HEK293 (cell line): ENCODE measurements around the gene RFX4.
A peak's percentile ranks its signal among the peaks of the same experiment; 100 is the strongest.

ENCODE experiments used
- CTCF ChIA-PET: fragments of 350-600 bp; formaldehyde crosslinking; extraction: SDS; loops from one replicate; lab custom pipeline; 2021; ENCODE audit warnings: antibody characterized with exemption; lab: Yijun Ruan, JAX
- POLR2A ChIA-PET: fragments of 300-600 bp; formaldehyde crosslinking; extraction: SDS; loops from one replicate; lab custom pipeline; 2020; ENCODE audit warnings: antibody characterized with exemption, inconsistent platforms; lab: Yijun Ruan, JAX
- H3K27ac ChIP-seq: fragments of 200-500 bp; sonication (Bioruptor generic); 2 replicates; pipeline ENCODE4 v1.5.1; 2014; ENCODE audit warnings: low read depth, low read length, control low read depth, inconsistent platforms; ENCODE audit errors: extremely low read depth
- H3K36me3 ChIP-seq, 2 experiments: fragments of 200-500 bp in 1 of 2; sonication (Bioruptor generic) in 1 of 2; 1 replicate in 1 of 2; 2 replicates in 1 of 2; pipeline ENCODE4 v1.5.1; 2014 to 2017; ENCODE audit warnings: inconsistent platforms in 2 of 2, low read length in 2 of 2; ENCODE audit not compliant: control insufficient read depth in 2 of 2, insufficient read depth in 1 of 2
- H3K4me1 ChIP-seq: fragments of 200-500 bp; sonication (Bioruptor generic); 2 replicates; pipeline ENCODE4 v1.5.1; 2014; ENCODE audit warnings: mild to moderate bottlenecking, low read length, inconsistent platforms; ENCODE audit not compliant: control insufficient read depth, insufficient read depth
- H3K4me3 ChIP-seq: 2 replicates; pipeline ENCODE4 v1.5.1; 2011; ENCODE audit warnings: low read depth, mild to moderate bottlenecking, control low read depth, low read length, moderate library complexity
- H3K9me3 ChIP-seq: fragments of 200-500 bp; sonication (Bioruptor generic); 2 replicates; pipeline ENCODE4 v1.5.1; 2014; ENCODE audit warnings: low read depth, low read length, inconsistent platforms; ENCODE audit not compliant: control insufficient read depth, insufficient read depth
- CTCF ChIP-seq: fragments of 450-650 bp; formaldehyde crosslinking; IDR thresholded peaks from 2 replicates; pipeline ENCODE4 v1.5.1; 2016; ENCODE audit warnings: missing biosample characterization, missing genetic modification characterization
- GLIS1 ChIP-seq: fragments of 450-650 bp; formaldehyde crosslinking; IDR thresholded peaks from 2 replicates; pipeline ENCODE4 v1.5.1; 2016; ENCODE audit warnings: missing biosample characterization, missing genetic modification characterization
- GLIS2 ChIP-seq: fragments of 450-650 bp; formaldehyde crosslinking; IDR thresholded peaks from 2 replicates; pipeline ENCODE4 v1.5.1; 2016; ENCODE audit warnings: missing biosample characterization, missing genetic modification characterization
- OVOL3 ChIP-seq: fragments of 450-650 bp; formaldehyde crosslinking; IDR thresholded peaks from 2 replicates; pipeline ENCODE4 v1.5.1; 2016; ENCODE audit warnings: missing biosample characterization, missing genetic modification characterization
- PRDM1 ChIP-seq: fragments of 450-650 bp; formaldehyde crosslinking; IDR thresholded peaks from 2 replicates; pipeline ENCODE4; 2016; ENCODE audit warnings: missing biosample characterization, missing genetic modification characterization
- SALL2 ChIP-seq: fragments of 450-650 bp; formaldehyde crosslinking; IDR thresholded peaks from 2 replicates; pipeline ENCODE4 v1.5.0; 2017; ENCODE audit warnings: missing biosample characterization, mild to moderate bottlenecking, missing genetic modification characterization, borderline replicate concordance
- TSHZ1 ChIP-seq: fragments of 450-650 bp; formaldehyde crosslinking; IDR thresholded peaks from 2 replicates; pipeline ENCODE4 v1.5.1; 2016; ENCODE audit warnings: missing biosample characterization, missing genetic modification characterization, borderline replicate concordance
- ZBTB20 ChIP-seq: fragments of 450-650 bp; formaldehyde crosslinking; IDR thresholded peaks from 2 replicates; pipeline ENCODE4 v1.5.1; 2016; ENCODE audit warnings: missing biosample characterization, missing genetic modification characterization
- ZBTB26 ChIP-seq: fragments of 450-650 bp; formaldehyde crosslinking; optimal IDR thresholded peaks from 2 replicates; pipeline ENCODE3; 2016; ENCODE audit warnings: missing biosample characterization, mild to moderate bottlenecking, missing genetic modification characterization
- ZFP37 ChIP-seq: fragments of 450-650 bp; formaldehyde crosslinking; IDR thresholded peaks from 2 replicates; pipeline ENCODE4 v1.5.1; 2016; ENCODE audit warnings: missing biosample characterization, missing genetic modification characterization
- ZFP41 ChIP-seq: fragments of 450-650 bp; formaldehyde crosslinking; IDR thresholded peaks from 2 replicates; pipeline ENCODE4 v1.5.1; 2016; ENCODE audit warnings: missing biosample characterization, missing genetic modification characterization, borderline replicate concordance
- ZFP69B ChIP-seq: fragments of 450-650 bp; formaldehyde crosslinking; IDR thresholded peaks from 2 replicates; pipeline ENCODE4 v1.5.1; 2016; ENCODE audit warnings: missing biosample characterization, missing genetic modification characterization
- ZNF10 ChIP-seq: fragments of 450-650 bp; formaldehyde crosslinking; IDR thresholded peaks from 2 replicates; pipeline ENCODE4 v1.5.1; 2017; ENCODE audit warnings: missing biosample characterization, missing genetic modification characterization
- ZNF280D ChIP-seq: fragments of 450-650 bp; formaldehyde crosslinking; IDR thresholded peaks from 2 replicates; pipeline ENCODE4 v1.5.1; 2016; ENCODE audit warnings: missing biosample characterization, missing genetic modification characterization
- ZNF311 ChIP-seq: fragments of 450-650 bp; formaldehyde crosslinking; IDR thresholded peaks from 2 replicates; pipeline ENCODE4 v1.5.1; 2017; ENCODE audit warnings: missing biosample characterization, missing genetic modification characterization, borderline replicate concordance
- ZNF366 ChIP-seq: fragments of 450-650 bp; formaldehyde crosslinking; conservative IDR thresholded peaks from 2 replicates; pipeline ENCODE4 v1.5.1; 2016; ENCODE audit warnings: missing biosample characterization, missing genetic modification characterization
- ZNF37A ChIP-seq: fragments of 450-650 bp; IDR thresholded peaks from 2 replicates; pipeline ENCODE4 v1.5.1; 2018; ENCODE audit warnings: missing biosample characterization, missing genetic modification characterization
- ZNF510 ChIP-seq: fragments of 450-650 bp; formaldehyde crosslinking; IDR thresholded peaks from 2 replicates; pipeline ENCODE4 v1.5.1; 2018; ENCODE audit warnings: mild to moderate bottlenecking, missing genetic modification characterization, missing biosample characterization; ENCODE audit not compliant: insufficient replicate concordance
- ZNF558 ChIP-seq: fragments of 450-650 bp; formaldehyde crosslinking; IDR thresholded peaks from 2 replicates; pipeline ENCODE4 v1.5.1; 2016; ENCODE audit warnings: missing biosample characterization, missing genetic modification characterization
- ZNF560 ChIP-seq: fragments of 450-650 bp; formaldehyde crosslinking; IDR thresholded peaks from 2 replicates; pipeline ENCODE4 v1.5.1; 2017; ENCODE audit warnings: missing biosample characterization, missing genetic modification characterization, borderline replicate concordance
- ZNF596 ChIP-seq: fragments of 450-650 bp; IDR thresholded peaks from 2 replicates; pipeline ENCODE4 v1.5.0; 2018; ENCODE audit warnings: missing biosample characterization, mild to moderate bottlenecking, missing genetic modification characterization, moderate library complexity
- ZNF658 ChIP-seq: fragments of 450-650 bp; formaldehyde crosslinking; IDR thresholded peaks from 2 replicates; pipeline ENCODE4; 2016; ENCODE audit warnings: missing biosample characterization, missing genetic modification characterization
- ZNF777 ChIP-seq: fragments of 450-650 bp; formaldehyde crosslinking; IDR thresholded peaks from 2 replicates; pipeline ENCODE4 v1.5.1; 2017; ENCODE audit warnings: missing biosample characterization, missing genetic modification characterization, borderline replicate concordance

RFX4 gene

DNA sequence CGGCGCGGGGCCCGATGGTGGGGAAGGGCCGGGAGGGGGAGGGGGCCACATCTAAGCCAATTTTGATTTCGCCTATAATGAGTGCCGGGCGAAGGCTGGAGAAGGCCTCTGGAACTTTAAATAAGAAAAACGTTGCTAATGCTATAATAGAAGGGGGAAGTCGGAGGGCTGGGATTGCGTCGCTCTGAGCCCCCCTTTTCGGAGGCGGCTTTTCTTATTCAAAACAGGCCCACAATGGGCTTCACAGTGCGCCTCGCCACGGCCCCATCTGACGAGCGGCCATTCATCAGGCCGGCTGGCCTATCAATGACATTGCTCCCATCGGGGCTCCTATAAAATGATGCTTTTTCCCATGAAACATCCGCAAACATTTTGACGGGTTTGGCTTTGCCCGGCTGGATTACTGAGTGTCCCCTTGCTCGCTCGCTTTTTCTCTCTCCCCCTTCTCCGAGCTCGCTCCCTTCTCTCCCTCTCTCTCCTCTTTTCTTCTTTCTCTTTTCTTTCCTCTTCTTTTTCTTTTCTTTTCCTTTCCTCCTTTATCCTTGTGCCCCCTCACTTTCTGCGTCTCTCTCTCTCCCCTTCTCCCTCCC lies at the start of gene RFX4:
RFX4 (plus strand) TSS at position 364 of the 590 bp plus-strand sequence. CDS start 317 bp downstream, outside the sequence.
- CTCF ChIA-PET, result no interaction called here
- Histone ChIP-seq H3K4me1 (no peaks in the 10 kb centered on the region; the same call in 1 of the 2 replicates), H3K9me3 (no peaks in the 10 kb centered on the region), H3K4me3 (peak within 1 kb of the TSS; percentile 38), H3K27ac (no peak within 1 kb of the TSS), H3K36me3 (no peaks in the 10 kb centered on the region)
- POLR2A ChIA-PET, result no interaction called here
- TF ChIP-seq ZBTB20 (tag by site-specific recombination) (no peak), PRDM1 (tag by site-specific recombination) (peak; percentile 20; the same call in 1 of the 2 replicates), ZNF366 (peak; percentile 37; the same call in 1 of the 2 replicates)
- TF ChIP-seq, all 188 proteins: peak for 2

GRCh38 chr12:106541201-106541600 lies 41.6 kb upstream of the RFX4 start:
- H3K4me3 ChIP-seq, result no peak overlapping the region
- H3K9me3 ChIP-seq, result no peaks in the 10 kb centered on the region
- H3K4me1 ChIP-seq, result no peaks in the 10 kb centered on the region
- H3K36me3 ChIP-seq, result no peaks in the 10 kb centered on the region
- no peak overlapping the region for H3K27ac ChIP-seq
- CTCF ChIA-PET, result interaction anchor here (1.8 kb wide), 1 partner anchor 13 kb away, joined by 4 read pairs; no protein-coding TSS in a partner anchor
- TF ChIP-seq ZBTB26 (tag by site-specific recombination) (no peak), GLIS2 (tag by site-specific recombination) (no peak), ZNF10 (tag by site-specific recombination) (no peak), ZNF280D (tag by site-specific recombination) (no peak), OVOL3 (tag by site-specific recombination) (no peak), ZNF37A (tag by site-specific recombination) (no peak), GLIS1 (tag by site-specific recombination) (no peak), CTCF (no peak), ZNF596 (tag by site-specific recombination) (no peak), SALL2 (tag by site-specific recombination) (no peak), ZNF311 (tag by site-specific recombination) (no peak), ZNF658 (tag by site-specific recombination) (no peak)
- TF ChIP-seq, all 188 proteins: peak for 0
- POLR2A ChIA-PET, result no interaction called here

DNA sequence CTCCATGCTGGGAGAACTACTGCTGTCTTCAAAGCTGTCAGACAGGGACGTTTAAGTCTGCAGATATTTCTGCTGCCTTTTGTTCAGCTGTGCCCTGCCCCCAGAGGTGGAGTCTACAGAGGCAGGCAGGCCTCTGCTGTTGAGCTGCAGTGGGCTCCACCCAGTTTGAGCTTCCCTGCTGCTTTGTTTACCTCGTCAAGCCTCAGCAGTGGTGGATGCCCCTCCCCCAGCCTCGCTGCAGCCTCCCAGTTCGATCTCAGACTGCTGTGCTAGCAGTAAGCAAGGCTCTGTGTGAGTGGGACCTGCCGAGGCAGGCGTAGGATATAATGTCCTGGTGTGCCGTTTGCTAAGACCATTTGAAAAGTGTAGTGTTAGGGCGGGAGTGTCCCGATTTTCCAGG lies 31.4 kb upstream of the RFX4 start:
- no peaks in the 10 kb centered on the region for H3K36me3 ChIP-seq
- ChIA-PET POLR2A (no interaction called here), CTCF (no interaction called here)
- H3K4me1 ChIP-seq, result no peaks in the 10 kb centered on the region
- H3K27ac ChIP-seq, result no peak overlapping the region
- no peak overlapping the region for H3K4me3 ChIP-seq
- H3K9me3 ChIP-seq, result no peaks in the 10 kb centered on the region
- TF ChIP-seq ZNF510, result no peak
- TF ChIP-seq ZNF560, result no peak
- no peak for TF ChIP-seq TSHZ1 (tag by site-specific recombination)
- no peak for TF ChIP-seq ZNF558
- TF ChIP-seq ZFP69B (tag by site-specific recombination), result no peak
- TF ChIP-seq ZFP37 (tag by site-specific recombination), result no peak
- TF ChIP-seq ZNF777 (tag by site-specific recombination), result no peak
- TF ChIP-seq ZFP41 (tag by site-specific recombination), result no peak
